ENCODE results near the gene TMEM213.
A peak's percentile ranks its signal among the peaks of the same experiment; 100 is the strongest.

The TMEM213 gene, protein sequence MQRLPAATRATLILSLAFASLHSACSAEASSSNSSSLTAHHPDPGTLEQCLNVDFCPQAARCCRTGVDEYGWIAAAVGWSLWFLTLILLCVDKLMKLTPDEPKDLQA

DNA sequence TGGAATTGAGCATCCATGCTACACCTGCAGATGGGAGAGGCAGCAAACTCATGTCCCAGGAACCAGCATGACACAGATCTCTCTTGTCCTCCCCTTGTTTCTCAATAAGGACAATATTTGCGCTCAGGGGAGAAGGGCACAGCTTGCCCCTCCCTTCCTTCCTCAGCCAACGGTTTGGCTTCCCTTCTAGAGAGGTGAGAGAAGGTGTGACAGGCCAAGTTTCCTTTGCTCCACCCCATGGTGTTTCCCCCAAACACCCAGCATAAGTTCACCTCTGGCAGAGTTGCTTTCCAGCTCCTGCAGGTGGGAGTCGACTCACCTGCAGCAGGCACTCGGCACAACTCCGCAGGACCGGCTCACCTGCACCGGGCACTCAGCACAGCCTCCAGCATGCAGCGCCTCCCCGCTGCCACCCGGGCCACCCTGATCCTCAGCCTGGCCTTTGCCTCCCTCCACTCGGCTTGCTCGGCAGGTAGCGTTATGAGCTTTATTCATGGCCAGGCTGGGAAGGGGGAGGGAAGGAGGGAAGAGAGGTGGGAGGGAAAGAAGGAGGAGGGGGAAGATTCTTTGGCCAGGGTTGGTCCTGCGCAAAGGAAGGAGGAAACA is at the start of gene TMEM213, which contains the start of gene ATP6V0A4:
TSS of gene TMEM213 (plus strand) at position 280 of the 606 bp plus-strand sequence. CDS start at position 391, 111 bp downstream.
TSS of gene ATP6V0A4 (minus strand) at position 482 of the 606 bp plus-strand sequence. CDS start 26,949 bp downstream, outside the sequence.
- no peak for DNase-seq (ENCODE audit: low spot score)

DNA sequence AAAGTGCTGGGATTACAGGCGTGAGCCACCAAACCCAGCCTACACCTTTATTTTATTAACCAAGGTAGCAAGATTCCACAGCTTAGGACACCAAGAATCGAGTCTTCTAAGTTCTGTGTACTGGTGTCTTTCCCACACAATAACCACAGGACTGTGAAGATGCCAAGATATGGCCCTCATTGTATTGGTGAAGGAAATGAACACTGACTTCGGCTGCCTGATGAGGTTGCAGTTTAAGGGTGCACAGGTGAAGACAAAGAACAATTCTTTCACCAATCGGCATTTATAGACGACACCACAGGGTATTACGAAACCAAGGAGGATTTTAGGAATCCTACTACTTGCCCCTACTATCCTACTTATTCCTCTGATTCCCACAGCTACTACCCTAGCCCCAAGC is 49.1 kb upstream of the TMEM213 start:
- no peak for DNase-seq (ENCODE audit: low spot score)

DNA sequence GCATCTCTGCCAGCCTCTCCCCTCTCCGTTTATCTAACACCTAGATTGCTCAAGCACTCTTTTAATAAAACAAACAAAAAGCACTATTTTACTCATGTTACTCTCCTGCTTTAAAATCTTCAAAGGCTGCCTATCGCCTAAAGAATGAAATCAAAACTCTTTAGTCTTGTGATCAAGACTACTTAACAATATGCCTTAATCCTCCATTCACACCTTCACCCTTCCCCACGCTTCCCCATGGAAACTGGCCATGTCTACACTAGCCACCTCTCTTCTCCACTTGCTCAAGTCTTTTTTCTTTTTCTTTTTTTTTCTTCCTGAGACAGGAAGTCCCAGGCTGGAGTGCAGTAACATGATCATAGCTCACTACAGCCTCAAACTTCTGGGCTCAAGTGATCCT is 47.8 kb upstream of the TMEM213 start:
- DNase-seq (ENCODE audit: low spot score): no peak

DNA sequence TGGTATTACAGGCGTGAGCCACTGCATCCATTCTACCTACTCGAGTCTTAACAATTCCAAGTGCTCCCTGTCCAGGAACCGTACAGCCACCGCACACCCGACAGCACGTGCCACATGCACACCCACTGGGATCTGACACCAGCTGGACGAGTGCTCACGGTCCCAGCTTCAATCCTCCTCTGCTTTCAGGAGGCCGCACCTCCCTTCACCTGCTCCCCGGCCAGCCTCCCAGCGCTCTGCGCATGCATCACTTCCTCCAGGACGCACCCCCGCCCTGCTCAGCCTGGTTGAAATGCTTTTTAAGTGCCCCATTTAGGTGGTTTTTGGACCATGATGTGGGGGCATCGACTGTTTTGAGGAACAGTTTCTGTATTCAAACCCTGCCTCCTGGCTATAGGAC is 47.3 kb upstream of the TMEM213 start:
- DNase-seq (ENCODE audit: low spot score): no peak

DNA sequence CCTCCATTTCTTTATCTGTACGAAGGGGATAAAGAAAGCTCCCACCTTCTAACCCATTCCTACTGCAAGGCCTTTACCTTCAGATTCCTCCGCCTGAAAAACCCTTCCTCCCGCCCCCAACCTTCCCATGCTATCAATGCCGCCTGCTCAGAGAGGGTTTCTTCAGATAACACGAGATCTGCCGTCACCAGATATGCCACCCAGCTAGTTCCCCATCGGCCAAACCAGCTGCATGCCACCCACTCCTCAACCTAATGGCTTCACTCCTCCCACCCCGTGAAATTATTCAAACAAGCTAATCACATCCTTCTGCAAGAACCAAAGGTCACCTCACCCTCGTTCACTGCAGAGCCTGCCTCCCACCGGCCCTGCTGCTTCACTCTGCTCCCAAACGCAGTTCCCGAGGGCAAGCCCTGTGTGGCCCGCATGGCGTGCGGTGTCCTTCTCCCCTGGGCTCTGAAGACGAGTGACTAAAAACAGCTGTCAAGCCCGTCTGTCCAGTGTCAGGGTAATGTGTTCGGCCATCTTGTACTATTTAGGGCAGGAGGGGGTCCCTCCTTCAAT is 46.8 kb upstream of the TMEM213 start:
- no peak for DNase-seq (ENCODE audit: low spot score)

DNA sequence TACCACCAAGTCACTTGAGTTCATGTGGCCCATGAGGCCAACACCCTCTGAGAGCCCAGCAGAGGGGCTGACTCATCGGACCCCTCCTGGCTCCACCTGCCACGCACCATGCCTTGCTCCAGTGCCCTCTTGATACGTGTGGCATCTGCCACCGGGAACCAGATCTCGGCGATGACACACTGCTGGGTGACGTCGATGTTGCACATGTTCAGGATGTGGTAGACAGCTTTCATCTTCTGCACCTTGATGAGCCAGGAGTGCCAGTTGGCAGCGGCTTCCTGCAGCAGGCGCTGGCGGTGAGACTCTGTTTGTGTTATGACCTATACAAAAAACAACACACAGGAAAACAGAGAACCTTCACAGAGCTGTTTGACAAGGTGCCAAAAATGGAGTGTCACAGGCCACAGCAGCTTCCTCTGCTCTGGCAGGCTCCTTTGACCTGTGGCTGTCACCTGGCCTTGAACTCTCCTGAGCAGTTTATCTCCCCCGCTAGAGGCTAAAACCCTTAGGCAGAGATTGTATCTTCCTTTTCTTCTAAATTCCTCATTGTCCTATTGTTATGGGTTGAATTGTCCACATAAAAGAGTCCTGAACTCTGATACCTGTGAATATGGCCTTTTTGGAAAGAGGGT is 45.2 kb upstream of the TMEM213 start:
- DNase-seq (ENCODE audit: low spot score): no peak

DNA sequence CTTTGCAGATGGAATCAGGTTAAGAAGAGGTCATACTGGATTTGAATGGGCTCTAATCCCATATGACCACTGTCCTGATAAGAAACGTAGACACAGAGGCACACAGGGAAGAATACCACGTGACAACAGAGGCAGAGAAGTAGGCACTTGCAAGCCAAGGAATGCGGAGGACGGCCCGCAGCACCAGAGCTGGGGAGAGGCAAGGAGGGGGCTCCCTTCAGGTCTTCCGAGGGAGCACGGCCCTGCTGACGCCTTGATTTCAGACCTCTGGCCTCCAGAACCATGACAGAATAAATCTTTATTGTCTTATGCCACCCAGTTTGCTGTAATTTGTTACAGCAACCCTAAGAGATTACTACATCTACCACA is 44.7 kb upstream of the TMEM213 start:
- no peak for DNase-seq (ENCODE audit: low spot score)

DNA sequence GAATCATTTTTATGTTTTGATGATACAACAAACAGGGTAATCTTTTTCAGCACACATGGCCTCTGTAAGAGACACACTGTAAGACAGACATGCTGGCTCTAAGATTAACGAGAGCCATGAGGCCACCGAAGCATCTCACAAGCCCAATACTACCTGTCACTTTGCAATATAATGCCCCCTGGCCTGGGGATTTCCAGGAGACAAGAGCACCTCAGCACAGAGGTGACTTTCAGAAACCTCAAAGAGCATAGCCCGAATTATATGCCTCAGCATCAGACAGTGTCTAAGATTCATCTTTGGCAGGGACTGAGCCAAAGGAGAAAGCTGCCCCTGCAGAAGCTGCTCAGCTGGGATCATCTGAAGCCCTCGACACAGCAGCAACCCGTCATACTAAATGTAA is 44.2 kb upstream of the TMEM213 start:
- no peak for DNase-seq (ENCODE audit: low spot score)

DNA sequence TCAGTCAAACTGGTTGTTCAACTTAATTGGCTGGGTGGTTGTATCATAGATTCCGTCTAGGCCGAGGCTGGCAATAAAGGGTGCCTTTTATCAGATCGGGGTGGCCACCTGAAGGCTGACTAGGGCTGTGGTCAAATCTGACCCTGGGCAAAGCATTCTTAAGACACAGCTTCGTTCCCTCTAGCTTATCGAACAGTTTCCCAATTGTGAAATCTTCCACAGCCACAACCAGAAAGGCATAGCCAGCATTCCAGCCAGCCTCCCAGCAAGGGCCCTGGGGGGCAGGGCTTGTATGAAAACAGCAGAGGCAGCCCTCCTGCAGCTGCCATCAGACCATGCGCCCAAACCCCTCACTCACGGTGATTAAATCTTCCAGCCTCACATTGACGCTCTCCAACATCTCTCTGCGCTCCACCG is 42.5 kb upstream of the TMEM213 start:
- DNase-seq (ENCODE audit: low spot score): peak; percentile 44

DNA sequence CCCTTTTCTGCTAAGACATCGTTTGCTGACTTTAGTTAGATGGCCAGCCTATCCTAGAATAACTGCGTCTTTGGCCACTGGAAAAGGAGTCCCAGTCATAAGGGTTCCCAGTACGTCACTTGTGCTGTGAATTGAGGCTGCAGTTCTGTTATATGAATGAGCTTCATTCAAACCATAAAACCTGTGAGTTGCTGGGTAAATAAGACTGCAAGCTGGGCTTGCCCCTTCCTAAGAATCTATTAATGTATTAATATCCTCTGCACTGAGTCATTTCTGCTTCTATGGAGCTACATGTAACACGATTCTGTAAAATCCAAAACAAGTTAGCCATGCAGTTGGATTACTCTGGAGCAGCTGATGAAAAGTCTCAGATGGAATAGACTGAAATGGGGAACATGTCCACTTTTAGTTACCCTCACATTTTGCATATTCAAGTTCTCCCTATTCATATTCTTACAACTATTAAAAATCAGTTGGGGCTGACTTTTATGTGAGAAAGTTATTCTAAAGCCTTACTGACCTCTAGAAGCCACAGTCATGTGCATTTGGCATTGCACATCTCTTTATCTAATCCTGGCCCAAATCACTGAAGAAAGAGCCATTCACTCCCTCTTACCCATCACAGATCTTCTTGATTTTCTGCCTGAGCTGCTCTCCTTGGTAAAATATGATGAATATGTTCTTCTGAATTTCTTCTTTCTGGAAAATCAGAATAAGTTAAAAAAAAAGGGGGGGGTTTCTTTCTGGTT is 41.8 kb upstream of the TMEM213 start:
- no peak for DNase-seq (ENCODE audit: low spot score)

DNA sequence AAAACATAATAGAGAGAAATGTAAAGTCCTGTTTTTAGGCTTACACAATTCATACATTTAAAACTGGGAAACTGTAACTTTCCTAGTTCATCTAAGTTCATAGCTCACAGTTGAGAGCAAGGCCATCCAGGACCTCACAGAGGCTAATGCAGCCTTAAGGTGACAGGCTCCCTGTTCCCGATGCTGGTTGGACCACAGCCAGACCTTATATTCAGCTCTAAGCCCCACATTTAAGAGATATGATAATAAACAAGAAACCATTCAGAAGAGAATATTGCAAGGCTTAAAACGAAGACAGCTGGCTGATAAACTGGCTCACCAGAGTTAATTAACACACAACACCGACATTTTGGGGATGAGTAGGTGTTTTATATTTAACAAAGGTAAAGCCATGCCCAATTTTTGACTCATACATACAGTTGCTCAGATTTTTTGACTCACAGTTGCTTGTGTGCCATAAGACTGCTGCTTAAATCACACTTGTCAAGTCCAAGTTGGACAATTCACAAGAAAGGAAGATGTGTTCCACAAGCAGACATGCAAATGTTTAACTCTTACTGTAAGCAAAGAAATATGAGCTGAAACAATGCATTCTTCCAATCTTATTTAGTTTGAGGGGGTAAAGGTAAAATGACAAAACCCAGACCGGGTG is 41.1 kb upstream of the TMEM213 start:
- no peak for DNase-seq (ENCODE audit: low spot score)

DNA sequence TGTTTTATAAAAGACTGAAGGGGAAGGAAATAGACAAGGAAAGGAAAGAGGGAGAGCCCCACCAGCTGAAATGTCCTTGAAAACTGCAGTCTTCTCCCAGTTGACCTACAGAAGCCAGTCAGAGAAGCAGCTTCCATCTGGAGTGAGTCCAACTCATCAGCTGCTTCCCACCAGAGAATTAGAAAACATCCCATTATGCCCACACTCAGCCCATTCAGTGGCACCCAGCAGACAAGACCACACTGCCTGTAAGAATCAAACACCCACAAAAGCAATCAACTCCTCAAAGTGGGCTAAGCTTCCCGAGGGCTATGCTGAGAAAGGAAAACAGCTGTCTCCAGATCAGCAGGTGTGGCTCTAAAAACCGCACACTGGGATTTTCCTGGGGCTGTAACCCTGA is 29.6 kb upstream of the TMEM213 start:
- DNase-seq (ENCODE audit: low spot score): no peak

DNA sequence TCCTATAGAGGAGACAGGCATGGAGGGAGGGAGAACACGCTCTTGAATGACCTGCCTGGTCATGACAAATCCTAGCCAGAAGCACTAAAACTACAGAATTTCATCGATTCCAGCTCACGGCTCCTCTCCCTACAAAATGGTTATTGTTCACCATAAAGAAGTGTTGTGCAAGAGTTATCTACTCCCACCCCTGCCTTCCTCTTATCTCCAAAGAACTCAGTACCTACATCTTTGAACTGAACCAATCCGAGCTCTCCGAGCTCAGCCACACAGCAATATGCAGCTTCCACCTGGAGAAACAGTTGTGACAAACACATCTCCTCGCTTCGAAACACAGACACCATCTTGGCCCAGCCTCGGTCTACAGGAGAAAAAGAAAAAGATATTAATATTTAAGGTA is 26.9 kb upstream of the TMEM213 start:
- DNase-seq (ENCODE audit: low spot score): peak; percentile 65

DNA sequence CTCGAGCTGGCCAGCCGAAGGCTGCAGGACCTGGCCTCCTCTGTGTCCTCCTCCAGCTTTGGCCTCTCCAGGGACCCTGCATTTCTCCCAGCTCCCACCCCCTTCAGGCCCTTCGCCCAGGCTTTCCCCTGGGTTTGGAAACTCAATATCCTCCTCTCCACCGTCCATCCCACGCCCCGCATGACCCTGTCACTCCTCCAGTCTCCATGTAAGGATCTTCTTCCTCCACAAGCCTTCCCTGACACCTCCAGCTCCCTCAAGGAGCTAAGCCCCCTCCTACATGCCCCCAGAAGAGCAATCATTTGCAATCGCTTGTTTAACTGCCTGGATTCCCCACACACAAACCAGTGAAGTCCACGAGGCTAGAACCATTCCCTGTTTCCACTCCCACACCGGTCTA is 24.6 kb upstream of the TMEM213 start:
- DNase-seq (ENCODE audit: low spot score): no peak

DNA sequence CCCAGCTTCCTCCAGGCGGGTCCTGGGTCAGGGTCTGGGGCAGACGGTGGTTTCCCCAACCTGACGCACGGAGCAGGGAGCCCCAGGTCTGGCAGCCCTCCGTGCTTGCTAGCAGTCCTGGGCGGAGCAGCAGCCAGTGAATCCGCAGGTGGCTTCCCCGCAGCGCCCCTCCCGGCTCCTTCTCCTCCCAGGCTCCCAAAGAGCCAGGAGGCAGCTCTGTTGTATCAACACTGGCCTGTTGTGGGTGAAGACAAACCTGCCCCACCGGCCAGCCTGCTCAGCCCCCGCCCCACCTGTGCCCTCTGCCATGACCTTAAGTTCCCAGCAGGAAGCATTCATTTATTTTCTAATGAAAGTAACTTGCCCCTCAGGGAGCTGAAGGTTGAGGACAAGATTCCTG is 24.0 kb upstream of the TMEM213 start:
- DNase-seq (ENCODE audit: low spot score): no peak

DNA sequence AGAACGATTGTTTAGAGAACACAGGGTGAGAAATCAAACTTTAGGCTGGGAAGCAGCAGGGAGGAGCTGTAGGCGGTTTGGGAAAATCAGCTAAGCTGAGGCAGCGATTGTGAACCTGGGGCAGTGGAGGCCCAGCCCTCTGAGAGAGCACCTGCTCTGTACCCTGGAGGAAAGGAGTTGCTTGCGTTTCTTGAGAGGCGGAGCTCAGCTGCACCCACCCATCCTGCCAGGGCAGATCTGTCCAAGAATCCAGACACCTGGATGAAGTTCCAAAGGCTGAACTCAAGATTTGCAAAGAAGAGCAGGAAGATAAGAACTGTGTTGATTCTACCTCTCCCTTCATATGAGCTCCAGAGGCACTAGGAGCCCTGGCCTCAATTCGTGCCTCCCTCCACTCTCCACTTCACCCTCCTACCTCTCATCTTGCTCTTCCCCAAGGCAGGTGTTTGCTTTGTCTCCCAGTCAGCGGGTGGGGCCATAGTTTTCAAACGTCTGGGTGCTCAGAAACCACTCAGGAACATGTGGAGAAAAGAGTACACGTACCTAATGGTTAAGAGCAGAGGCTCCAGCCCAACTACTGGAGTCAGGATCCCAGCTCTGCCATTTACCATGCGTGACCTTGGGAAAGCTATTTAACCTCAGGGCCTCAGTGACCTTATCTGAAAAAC is 21.5 kb upstream of the TMEM213 start:
- DNase-seq (ENCODE audit: low spot score): no peak

DNA sequence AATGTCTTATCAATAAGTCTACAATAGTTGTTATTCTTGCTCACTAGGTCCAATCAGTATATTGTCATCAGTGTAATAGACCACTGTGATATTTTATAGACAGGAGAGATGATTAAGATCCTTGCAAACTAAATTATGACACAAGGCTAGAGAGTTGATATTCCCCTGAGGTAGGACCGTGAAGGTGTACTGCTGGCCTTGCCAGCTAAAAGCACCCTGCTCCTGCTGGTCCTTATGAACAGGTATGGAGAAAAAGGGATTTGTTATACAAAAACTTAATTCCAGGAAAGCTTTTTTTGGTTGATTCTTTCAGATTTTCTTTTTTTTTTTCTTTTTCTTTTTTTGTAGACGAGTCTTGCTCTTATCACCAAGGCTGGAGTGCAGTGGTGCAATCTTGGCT is 16.8 kb upstream of the TMEM213 start:
- DNase-seq (ENCODE audit: low spot score): no peak

DNA sequence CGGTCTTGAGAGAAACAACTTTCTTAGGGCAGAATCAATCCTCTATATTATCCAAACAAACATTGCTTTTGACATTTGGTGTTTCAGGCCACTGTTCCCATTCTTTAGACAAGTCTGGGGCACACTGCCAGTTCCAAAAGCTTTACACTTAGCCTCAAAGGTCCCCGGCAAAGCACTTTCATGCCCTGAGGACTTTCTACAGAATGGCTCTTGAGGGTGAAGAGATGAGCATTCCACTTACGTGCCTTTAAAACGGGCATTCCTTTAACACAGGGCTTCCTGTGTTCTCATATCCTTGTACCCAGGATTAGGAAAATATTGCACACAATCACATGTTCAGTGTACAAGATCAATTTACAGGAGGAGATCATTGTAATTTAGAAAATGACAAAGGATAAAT is 13.1 kb upstream of the TMEM213 start:
- no peak for DNase-seq (ENCODE audit: low spot score)

DNA sequence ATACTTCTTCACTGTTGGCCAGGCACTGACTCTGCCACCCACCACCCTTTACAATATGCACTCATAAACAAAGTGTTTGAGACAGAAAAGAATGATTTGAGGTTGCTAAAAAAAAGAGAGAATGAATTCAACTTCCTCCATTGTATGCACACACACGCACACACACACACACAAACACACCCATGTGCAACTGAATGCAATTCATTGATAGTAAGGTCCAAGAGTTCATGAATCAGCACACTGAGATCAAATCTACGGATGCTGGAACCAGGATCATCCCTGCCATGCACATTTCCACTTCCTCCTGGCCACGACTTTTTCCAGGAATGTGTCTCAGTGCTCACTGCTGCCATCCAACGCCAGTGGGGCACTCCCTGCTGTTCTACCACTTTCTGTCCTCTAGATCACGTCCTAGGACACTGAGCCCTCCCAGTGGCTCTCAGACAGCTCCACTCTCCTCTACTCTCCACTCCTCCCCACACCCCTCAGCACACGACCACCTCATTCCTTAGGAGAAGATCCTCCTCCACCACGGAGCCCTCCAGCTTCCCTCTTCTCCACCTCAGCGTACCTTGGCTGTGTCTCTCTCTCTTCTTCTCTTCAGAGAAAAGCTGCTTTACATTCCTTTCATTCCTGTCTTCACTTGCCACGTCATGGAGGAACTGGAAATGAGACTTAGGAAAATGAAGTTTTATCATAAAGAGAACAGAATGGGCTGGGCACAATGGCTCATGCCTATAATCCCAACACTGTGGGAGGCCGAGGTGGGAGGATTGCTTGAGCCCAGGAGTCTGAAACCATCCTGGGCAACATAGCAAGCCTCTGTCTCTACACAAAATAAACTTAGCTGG is 12.0 kb upstream of the TMEM213 start:
- no peak for DNase-seq (ENCODE audit: low spot score)

DNA sequence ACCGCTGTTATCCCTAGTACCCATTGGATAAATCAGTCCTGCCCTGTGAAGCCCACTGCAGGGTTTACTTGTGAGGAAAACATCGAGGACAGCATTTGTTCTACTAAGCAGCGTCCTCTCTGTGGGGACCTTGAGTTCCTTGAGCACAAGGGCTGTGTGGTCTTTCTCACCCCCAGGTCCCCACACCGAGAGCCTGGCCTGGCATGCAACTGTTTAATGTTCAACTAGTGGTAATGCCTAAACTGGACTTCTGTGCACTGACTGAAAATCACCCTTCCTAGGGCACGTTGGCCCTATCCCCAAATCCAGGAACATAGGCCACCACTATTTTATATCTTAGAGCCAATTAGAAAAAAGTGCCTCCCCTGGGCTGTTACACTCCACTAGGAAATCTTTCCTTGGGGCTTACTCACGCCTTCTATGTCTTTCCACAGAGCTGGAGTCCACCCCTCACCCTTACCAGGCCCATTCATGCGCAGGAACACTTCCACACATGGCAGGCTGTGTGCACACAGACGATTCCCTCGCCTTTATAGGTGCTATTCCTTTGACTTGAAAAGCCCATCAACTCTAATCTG is 1.7 kb upstream of the TMEM213 start:
- no peak for DNase-seq (ENCODE audit: low spot score)

Data from HuH-7 (cell line).